ENCODE results near the gene PRR30. TPM values are rescaled to one million over a fixed set of nuclear protein-coding genes. Genes with fewer than 3 reads are reported as not detected.

Gene PRR30
- total RNA-seq, 1 donor: not detected

DNA sequence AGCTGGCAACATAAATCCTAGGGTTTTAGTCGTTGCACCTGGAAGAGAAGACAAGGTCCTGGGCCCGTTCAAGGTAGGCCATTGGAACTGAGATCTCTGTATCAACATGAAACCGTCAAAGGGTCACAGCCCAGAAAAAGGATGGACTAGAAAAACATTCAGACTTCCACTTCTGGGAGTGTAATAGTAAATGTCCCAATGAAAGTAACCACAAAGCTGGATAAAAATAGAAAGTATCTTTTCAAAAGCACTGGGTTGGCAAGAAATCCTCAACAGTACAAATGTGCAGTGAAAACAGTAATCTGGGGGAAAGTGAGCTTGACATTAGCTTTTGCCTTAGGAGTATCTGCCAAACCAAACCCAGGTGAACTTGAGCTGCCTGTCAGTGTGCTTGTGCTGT is 33.2 kb downstream of the PRR30 start:
- Histone ChIP-seq H3K4me3 (ENCODE audit: insufficient read depth, low read length) (no peak overlapping the region), H4K20me1 (ENCODE audit: insufficient read depth, low read length) (no peaks in the 10 kb centered on the region), H3K4me1 (ENCODE audit: insufficient read depth, low read length) (no peaks in the 10 kb centered on the region), H3K4me2 (ENCODE audit: insufficient read depth, low read length) (no peak overlapping the region), H2AFZ (ENCODE audit: low read length) (no peak overlapping the region), H3K36me3 (ENCODE audit: insufficient read depth, low read length) (no peaks in the 10 kb centered on the region), H3K9me3 (ENCODE audit: low read depth, low read length) (no peaks in the 10 kb centered on the region), H3K79me2 (ENCODE audit: insufficient read depth, low read length) (no peaks in the 10 kb centered on the region), H3K27me3 (ENCODE audit: insufficient read depth, low read length) (peaks cover 4% of the 10 kb centered on the region), H3K27ac (ENCODE audit: low read depth, low read length) (no peak overlapping the region)
- peak; percentile 71 for DNase-seq (ENCODE audit: insufficient read length, low spot score, missing footprints)
- no peak for TF ChIP-seq CTCF (IDR thresholded peaks at IDR 0.05; ENCODE audit: extremely low read depth, low read depth, low read length)

GRCh38 chr2:27102329-27102728 is 36.9 kb downstream of the PRR30 start:
- H3K27ac ChIP-seq (ENCODE audit: low read depth, low read length): no peak overlapping the region
- DNase-seq (ENCODE audit: insufficient read length, low spot score, missing footprints): peak; percentile 19
- peaks cover 4% of the 10 kb centered on the region for H3K27me3 ChIP-seq (ENCODE audit: insufficient read depth, low read length)
- H4K20me1 ChIP-seq (ENCODE audit: insufficient read depth, low read length): no peaks in the 10 kb centered on the region
- no peak overlapping the region for H2AFZ ChIP-seq (ENCODE audit: low read length)
- H3K4me2 ChIP-seq (ENCODE audit: insufficient read depth, low read length): no peak overlapping the region
- no peaks in the 10 kb centered on the region for H3K4me1 ChIP-seq (ENCODE audit: insufficient read depth, low read length)
- H3K9me3 ChIP-seq (ENCODE audit: low read depth, low read length): no peaks in the 10 kb centered on the region
- H3K36me3 ChIP-seq (ENCODE audit: insufficient read depth, low read length): no peaks in the 10 kb centered on the region
- TF ChIP-seq CTCF (IDR thresholded peaks at IDR 0.05; ENCODE audit: extremely low read depth, low read depth, low read length): no peak
- no peaks in the 10 kb centered on the region for H3K79me2 ChIP-seq (ENCODE audit: insufficient read depth, low read length)
- H3K4me3 ChIP-seq (ENCODE audit: insufficient read depth, low read length): no peak overlapping the region

DNA sequence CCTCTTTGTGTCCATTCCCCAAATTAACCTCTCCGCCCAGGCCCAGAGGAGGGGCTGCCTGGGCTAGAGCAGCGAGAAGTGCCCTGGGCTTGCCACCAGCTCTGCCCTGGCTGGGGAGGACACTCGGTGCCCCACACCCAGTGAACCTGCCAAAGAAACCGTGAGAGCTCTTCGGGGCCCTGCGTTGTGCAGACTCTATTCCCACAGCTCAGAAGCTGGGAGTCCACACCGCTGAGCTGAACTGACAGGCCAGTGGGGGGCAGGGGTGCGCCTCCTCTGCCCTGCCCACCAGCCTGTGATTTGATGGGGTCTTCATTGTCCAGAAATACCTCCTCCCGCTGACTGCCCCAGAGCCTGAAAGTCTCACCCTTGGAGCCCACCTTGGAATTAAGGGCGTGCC is 39.2 kb downstream of the PRR30 start:
- no peaks in the 10 kb centered on the region for H4K20me1 ChIP-seq (ENCODE audit: insufficient read depth, low read length)
- no peaks in the 10 kb centered on the region for H3K79me2 ChIP-seq (ENCODE audit: insufficient read depth, low read length)
- H3K4me3 ChIP-seq (ENCODE audit: insufficient read depth, low read length): no peak overlapping the region
- H2AFZ ChIP-seq (ENCODE audit: low read length): no peak overlapping the region
- H3K27me3 ChIP-seq (ENCODE audit: insufficient read depth, low read length): peaks cover 2% of the 10 kb centered on the region
- peak; percentile 67 for DNase-seq (ENCODE audit: insufficient read length, low spot score, missing footprints)
- TF ChIP-seq CTCF (IDR thresholded peaks at IDR 0.05; ENCODE audit: extremely low read depth, low read depth, low read length): no peak
- H3K4me2 ChIP-seq (ENCODE audit: insufficient read depth, low read length): no peak overlapping the region
- no peaks in the 10 kb centered on the region for H3K9me3 ChIP-seq (ENCODE audit: low read depth, low read length)
- H3K27ac ChIP-seq (ENCODE audit: low read depth, low read length): no peak overlapping the region
- H3K4me1 ChIP-seq (ENCODE audit: insufficient read depth, low read length): peaks cover 5% of the 10 kb centered on the region
- H3K36me3 ChIP-seq (ENCODE audit: insufficient read depth, low read length): no peaks in the 10 kb centered on the region

DNA sequence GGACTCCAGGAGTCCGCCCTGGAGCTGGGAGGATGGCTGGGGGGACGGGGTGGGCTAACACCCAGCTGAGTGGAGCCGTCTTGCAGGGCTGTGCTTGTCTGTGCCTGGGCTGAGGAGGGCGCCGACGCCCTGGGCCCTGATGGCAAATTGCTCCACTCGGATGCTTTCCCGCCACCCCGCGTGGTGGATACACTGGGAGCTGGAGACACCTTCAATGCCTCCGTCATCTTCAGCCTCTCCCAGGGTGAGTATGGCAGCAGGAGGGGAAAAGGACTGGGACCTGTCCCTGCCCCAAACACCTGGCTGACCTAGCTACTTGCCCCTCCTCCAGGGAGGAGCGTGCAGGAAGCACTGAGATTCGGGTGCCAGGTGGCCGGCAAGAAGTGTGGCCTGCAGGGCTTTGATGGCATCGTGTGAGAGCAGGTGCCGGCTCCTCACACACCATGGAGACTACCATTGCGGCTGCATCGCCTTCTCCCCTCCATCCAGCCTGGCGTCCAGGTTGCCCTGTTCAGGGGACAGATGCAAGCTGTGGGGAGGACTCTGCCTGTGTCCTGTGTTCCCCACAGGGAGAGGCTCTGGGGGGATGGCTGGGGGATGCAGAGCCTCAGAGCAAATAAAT is 39.8 kb downstream of the PRR30 start:
- H3K9me3 ChIP-seq (ENCODE audit: low read depth, low read length): no peaks in the 10 kb centered on the region
- DNase-seq (ENCODE audit: insufficient read length, low spot score, missing footprints): peak; percentile 45
- no peak overlapping the region for H3K4me2 ChIP-seq (ENCODE audit: insufficient read depth, low read length)
- no peak overlapping the region for H2AFZ ChIP-seq (ENCODE audit: low read length)
- peaks cover 5% of the 10 kb centered on the region for H3K4me1 ChIP-seq (ENCODE audit: insufficient read depth, low read length)
- no peak overlapping the region for H3K4me3 ChIP-seq (ENCODE audit: insufficient read depth, low read length)
- no peak overlapping the region for H3K27ac ChIP-seq (ENCODE audit: low read depth, low read length)
- no peak for TF ChIP-seq CTCF (IDR thresholded peaks at IDR 0.05; ENCODE audit: extremely low read depth, low read depth, low read length)
- H3K27me3 ChIP-seq (ENCODE audit: insufficient read depth, low read length): no peaks in the 10 kb centered on the region
- no peaks in the 10 kb centered on the region for H4K20me1 ChIP-seq (ENCODE audit: insufficient read depth, low read length)
- H3K79me2 ChIP-seq (ENCODE audit: insufficient read depth, low read length): no peaks in the 10 kb centered on the region
- H3K36me3 ChIP-seq (ENCODE audit: insufficient read depth, low read length): no peaks in the 10 kb centered on the region
